ENCODE measurements around the gene DCDC2. TPM values are rescaled to one million over a fixed set of nuclear protein-coding genes. Genes with fewer than 3 reads are reported as not detected.

The DCDC2 gene
- total RNA-seq, 1 donor from 2014 or later, result 1.4 TPM

GRCh38 chr6:24125980-24126379 is 231.9 kb downstream of the DCDC2 start, which contains the start of gene NRSN1:
Gene NRSN1 (plus strand): TSS chr6:24126215. CDS start chr6:24134328, 8,113 bp downstream.
- H3K27ac Mint-ChIP-seq, result no peak within 1 kb of the TSS
- peaks cover 59% of the 10 kb centered on the region for H3K27me3 Mint-ChIP-seq (ENCODE audit: low read depth)
- H3K9me3 Mint-ChIP-seq, result no peaks in the 10 kb centered on the region
- peak; percentile 25 to 60 for DNase-seq (ENCODE audit: low spot score in 2 of 2, unreplicated experiment in 2 of 2)
- peak within 1 kb of the TSS; percentile 56 for H3K4me3 Mint-ChIP-seq
- H3K36me3 Mint-ChIP-seq, result no peaks in the 10 kb centered on the region
- no peak for TF ChIP-seq CTCF (IDR thresholded peaks at IDR 0.05; ENCODE audit: unreplicated experiment)
- H3K4me1 Mint-ChIP-seq, result peaks cover 11% of the 10 kb centered on the region

- Mint-ChIP-seq H3K27ac (no peak overlapping the region), H3K4me3 (no peak overlapping the region), H3K27me3 (ENCODE audit: low read depth) (peaks cover 68% of the 10 kb centered on the region), H3K4me1 (peaks cover 11% of the 10 kb centered on the region), H3K9me3 (no peaks in the 10 kb centered on the region), H3K36me3 (no peaks in the 10 kb centered on the region)
- no peak for DNase-seq (ENCODE audit: low spot score in 2 of 2, unreplicated experiment in 2 of 2)
- no peak for TF ChIP-seq CTCF (IDR thresholded peaks at IDR 0.05; ENCODE audit: unreplicated experiment)
Observed at GRCh38 chr6:24122139-24122538, 235.7 kb downstream of the DCDC2 start.

Other genes starting within 250 kb of the DCDC2 start
- 1.1 to 1.4 TPM (median 1.2 TPM) in 3 replicates for gene NRSN1, start 231.8 kb downstream of the DCDC2 start, total RNA-seq
- gene MRS2, start 44.9 kb upstream of the DCDC2 start, total RNA-seq, result 27.5 to 28.3 TPM (median 27.5 TPM) in 3 replicates
- gene GPLD1, start 131.5 kb upstream of the DCDC2 start, total RNA-seq, result 4.2 to 4.8 TPM (median 4.7 TPM) in 3 replicates
- gene ALDH5A1, start 136.9 kb upstream of the DCDC2 start, total RNA-seq, result 19.6 to 22.6 TPM (median 22.5 TPM) in 3 replicates